Muscle of leg (tissue), 11 donors: Measurements from ENCODE around the gene FOXK1. TPM values are rescaled to one million over a fixed set of nuclear protein-coding genes. Genes with fewer than 3 reads are reported as not detected.

Experiments used
- DNase-seq: peaks from one replicate; pipeline ENCODE4 v3.0.0; 2013
- H3K27ac ChIP-seq: one replicate; pipeline ENCODE4 v1.5.1; 2013; ENCODE audit warnings: mild to moderate bottlenecking, low read length, control low read depth
- H3K27me3 ChIP-seq: one replicate; pipeline ENCODE4 v1.6.1; 2013; ENCODE audit warnings: low read length; ENCODE audit not compliant: control insufficient read depth, insufficient read depth
- H3K36me3 ChIP-seq: one replicate; pipeline ENCODE4 v1.6.1; 2013; ENCODE audit warnings: low read length; ENCODE audit not compliant: control insufficient read depth, insufficient read depth
- H3K4me1 ChIP-seq: one replicate; pipeline ENCODE4 v1.6.1; 2013; ENCODE audit warnings: low read length; ENCODE audit not compliant: control insufficient read depth, insufficient read depth
- H3K4me3 ChIP-seq: one replicate; pipeline ENCODE4 v1.5.1; 2013; ENCODE audit warnings: low read length, control low read depth
- H3K9me3 ChIP-seq: replicated peaks from 2 replicates; pipeline ENCODE4 v1.6.1; 2013; ENCODE audit warnings: low read depth, low read length; ENCODE audit not compliant: control insufficient read depth
- WGBS: methylation state at CpG from one replicate; pipeline ENCODE4 v1.1.5; 2013; ENCODE audit warnings: missing lambda C conversion rate; ENCODE audit not compliant: insufficient coverage; 5-methylcytosine and 5-hydroxymethylcytosine counted together
- polyA plus RNA-seq, 8 donors: library from polyadenylated mRNA; unstranded; fragments of 120-200 nt; gene quantifications; one replicate each; pipeline versions ENCODE4 v1.2.1 to v1.2.3, GENCODE V29; 2013; ENCODE audit warnings: inconsistent platforms in 1 of 8, low replicate concordance in 1 of 8; ENCODE audit not compliant: insufficient read length in 8 of 8, insufficient read depth in 1 of 8
- total RNA-seq: library from RNA; stranded (reverse); fragments of 120-200 nt; gene quantifications from one replicate; pipeline ENCODE4 v1.2.4, GENCODE V29; 2013

FOXK1 gene
- total and polyA plus RNA-seq, 9 donors, result 10.9 to 19.8 (median 18.2) TPM

DNA sequence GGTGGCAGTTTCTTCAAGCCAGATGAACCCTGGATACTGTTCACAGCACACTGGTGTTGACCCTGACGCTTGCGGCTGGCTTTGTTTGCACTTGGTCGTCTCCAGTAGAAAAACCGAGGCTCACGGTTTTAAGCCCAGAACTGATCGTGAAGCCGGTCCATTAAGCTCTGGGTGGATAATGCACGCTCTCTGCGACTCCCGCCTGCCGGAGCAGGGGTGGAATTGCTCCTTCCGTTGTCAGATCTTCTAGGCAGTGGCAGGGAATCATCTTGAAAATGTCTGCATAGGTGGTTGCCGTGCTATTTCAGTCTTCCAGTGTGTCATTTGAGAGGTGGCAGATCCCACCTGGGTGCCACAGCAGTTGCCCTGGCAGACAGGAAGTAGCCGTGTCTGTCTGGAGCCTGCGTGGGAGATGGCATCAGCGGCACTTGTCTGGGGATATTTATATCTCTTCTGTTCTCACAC lies 57.5 kb downstream of the FOXK1 start:
- Histone ChIP-seq H3K9me3 (no peaks in the 10 kb centered on the region), H3K4me1 (peaks cover 41% of the 10 kb centered on the region), H3K4me3 (peak overlapping the region; percentile 9), H3K27ac (peak overlapping the region; percentile 86), H3K27me3 (no peaks in the 10 kb centered on the region), H3K36me3 (peaks cover 29% of the 10 kb centered on the region)
- 47% methylated on average over 16 of the region's 16 CpGs for WGBS
- peak; percentile 65 for DNase-seq

DNA sequence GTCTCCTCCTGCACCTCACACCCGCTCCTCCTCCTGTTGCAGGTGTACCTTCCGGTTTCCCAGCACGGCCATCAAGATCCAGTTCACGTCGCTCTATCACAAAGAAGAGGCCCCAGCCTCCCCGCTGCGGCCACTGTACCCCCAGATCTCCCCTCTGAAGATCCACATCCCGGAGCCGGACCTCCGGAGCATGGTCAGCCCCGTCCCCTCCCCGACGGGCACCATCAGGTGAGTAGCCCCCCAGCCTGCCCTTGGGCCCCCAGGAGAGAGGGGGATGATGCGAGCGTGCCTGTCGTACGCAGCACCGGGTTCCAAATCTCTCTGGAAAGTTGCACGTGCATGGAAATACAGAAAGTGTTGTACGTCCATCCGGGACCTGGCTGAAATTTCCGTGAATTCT lies 58.7 kb downstream of the FOXK1 start:
- 72% methylated on average over 11 of the region's 22 CpGs for WGBS
- Histone ChIP-seq H3K4me1 (peaks cover 41% of the 10 kb centered on the region), H3K36me3 (peaks cover 29% of the 10 kb centered on the region), H3K4me3 (no peak overlapping the region), H3K27ac (no peak overlapping the region), H3K9me3 (no peaks in the 10 kb centered on the region), H3K27me3 (no peaks in the 10 kb centered on the region)
- no peak for DNase-seq

DNA sequence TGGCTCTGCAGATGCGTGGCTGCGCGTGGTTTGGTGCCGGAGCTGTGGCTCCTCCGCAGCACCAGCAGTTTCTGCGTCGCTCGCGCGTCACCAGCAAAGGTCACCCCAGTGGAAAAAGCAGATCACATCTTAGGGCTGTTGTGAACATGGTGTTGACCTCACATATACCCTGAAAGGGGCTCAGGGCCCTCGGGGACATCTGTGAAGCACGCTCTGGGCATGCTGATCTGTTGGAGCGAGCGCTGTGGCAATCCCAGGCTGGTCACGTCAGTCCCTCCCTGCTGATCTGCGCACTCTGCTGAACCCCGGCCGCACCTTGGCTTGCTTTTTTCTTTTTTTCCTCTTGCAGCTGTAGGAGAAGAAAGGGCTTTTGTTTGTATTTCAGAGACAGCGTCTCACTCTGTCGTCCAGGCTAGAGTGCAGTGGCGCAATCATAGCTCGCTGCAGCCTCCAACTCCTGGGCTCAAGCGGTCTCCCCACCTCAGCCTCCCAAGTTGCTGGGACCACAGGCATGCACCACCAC lies 60.0 kb downstream of the FOXK1 start:
- DNase-seq, result no peak
- Histone ChIP-seq H3K27me3 (no peaks in the 10 kb centered on the region), H3K36me3 (peaks cover 27% of the 10 kb centered on the region), H3K27ac (no peak overlapping the region), H3K9me3 (no peaks in the 10 kb centered on the region), H3K4me3 (no peak overlapping the region), H3K4me1 (peaks cover 50% of the 10 kb centered on the region)
- 93% methylated on average over 16 of the region's 23 CpGs for WGBS

DNA sequence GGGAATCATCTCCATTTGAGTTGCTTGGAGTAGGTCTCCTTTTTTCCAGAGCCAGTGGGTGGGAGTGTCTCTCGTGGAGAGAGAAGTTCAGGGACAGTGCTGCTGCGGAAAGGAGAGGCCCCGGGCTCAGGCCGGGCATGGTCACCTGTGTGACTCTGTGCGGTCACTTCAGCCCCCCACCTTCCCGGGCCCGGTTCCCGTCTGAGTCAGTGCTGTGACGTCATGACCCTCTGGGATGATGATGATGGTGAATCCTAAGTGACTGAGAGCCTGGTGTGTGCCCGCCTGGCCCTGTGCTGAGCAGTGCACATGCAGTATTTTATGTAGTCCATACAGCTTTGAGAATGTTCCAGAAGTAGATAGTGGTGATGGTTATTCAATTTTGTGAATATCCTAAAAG lies 60.8 kb downstream of the FOXK1 start:
- Histone ChIP-seq H3K4me3 (no peak overlapping the region), H3K27ac (no peak overlapping the region), H3K9me3 (no peaks in the 10 kb centered on the region), H3K36me3 (peaks cover 27% of the 10 kb centered on the region), H3K4me1 (peaks cover 54% of the 10 kb centered on the region), H3K27me3 (no peaks in the 10 kb centered on the region)
- WGBS, result 88% methylated on average over 6 of the region's 10 CpGs
- DNase-seq, result no peak

DNA sequence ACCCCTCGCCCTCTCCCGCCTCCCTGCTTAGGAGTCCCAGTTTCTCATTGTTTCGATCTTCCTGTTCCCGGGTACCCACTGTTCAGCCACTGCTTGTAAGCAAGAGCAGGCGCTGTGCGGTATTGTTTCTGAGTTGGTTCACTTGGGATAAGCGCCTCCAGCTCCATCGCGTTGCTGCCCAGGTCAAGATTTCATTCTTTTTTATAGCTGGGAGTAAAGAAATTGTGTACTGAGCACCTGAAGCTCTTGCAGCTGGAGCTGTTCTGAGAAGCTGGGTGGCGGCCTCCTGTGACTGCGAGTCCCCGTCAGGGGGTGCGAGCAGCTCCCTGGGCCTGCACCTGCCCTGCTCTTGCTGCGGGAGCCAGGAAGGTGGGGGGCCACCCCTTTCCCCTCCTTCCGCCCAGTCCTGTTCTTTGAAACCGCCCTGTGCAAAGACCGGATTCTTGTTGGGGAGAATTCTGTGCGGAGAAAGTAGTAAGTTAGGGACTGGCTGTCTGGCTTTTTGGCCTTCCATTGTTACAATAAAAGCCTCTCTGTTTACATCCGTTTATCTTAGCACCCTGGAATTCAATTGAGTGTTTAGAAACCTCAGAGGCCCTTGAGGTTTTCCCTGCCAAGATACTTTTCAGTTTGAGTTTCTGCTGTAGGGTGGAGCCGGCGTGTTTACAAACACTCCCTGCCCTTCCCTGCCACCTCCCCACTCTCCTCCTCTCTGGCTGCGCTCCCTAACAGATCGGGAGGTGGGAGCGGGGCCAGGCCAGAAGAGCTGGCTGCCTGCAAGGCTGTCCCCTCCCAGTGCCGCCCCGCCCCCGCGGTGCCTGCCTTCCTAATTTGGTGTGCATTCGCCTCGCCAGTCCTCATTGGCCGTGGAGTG lies 62.5 kb downstream of the FOXK1 start:
- Histone ChIP-seq H3K27me3 (no peaks in the 10 kb centered on the region), H3K36me3 (peaks cover 36% of the 10 kb centered on the region), H3K4me1 (peaks cover 46% of the 10 kb centered on the region), H3K27ac (peak overlapping the region; percentile 91), H3K4me3 (peak overlapping the region; percentile 25), H3K9me3 (no peaks in the 10 kb centered on the region)
- peak; percentile 99 for DNase-seq
- 12% methylated on average over 19 of the region's 31 CpGs for WGBS

DNA sequence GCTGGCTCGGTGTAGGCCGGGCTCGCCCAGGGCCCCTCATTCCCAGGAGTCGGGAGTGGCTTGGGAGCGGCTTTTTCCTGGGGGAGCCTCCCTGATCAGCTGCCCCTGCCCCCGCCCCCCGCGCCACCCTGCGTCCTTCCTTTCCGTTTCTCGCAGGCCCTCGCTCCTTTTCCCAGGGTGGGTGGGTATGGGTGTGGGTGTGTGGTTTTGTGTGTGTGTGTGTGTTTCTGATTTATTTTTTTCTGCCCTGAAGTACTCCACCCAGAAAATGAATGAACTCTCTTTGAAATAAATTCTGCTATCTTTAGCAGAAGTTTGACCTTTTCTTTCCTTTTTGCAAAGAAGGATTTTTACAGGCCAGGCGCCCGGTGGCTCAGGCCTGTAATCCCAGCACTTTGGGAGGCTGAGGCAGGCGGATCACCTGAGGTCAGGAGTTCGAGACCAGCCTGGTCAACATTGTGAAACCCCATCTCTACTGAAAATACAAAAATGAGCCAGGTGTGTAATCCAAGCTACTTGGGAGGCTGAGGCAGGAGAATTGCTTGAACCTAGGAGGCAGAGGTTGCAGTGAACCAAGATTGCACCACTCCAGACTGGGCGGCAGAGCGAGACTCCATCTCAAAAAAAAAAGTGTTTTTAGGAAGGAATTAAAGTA lies 63.3 kb downstream of the FOXK1 start:
- Histone ChIP-seq H3K4me1 (peaks cover 43% of the 10 kb centered on the region), H3K27ac (peak overlapping the region; percentile 91), H3K36me3 (peaks cover 42% of the 10 kb centered on the region), H3K4me3 (peak overlapping the region; percentile 25), H3K9me3 (no peaks in the 10 kb centered on the region), H3K27me3 (no peaks in the 10 kb centered on the region)
- no peak for DNase-seq
- WGBS, result 20% methylated on average over 5 of the region's 18 CpGs

GRCh38 chr7:4745971-4746919 lies 64.2 kb downstream of the FOXK1 start:
- 96% methylated on average over 4 of the region's 12 CpGs for WGBS
- Histone ChIP-seq H3K4me1 (peaks cover 43% of the 10 kb centered on the region), H3K27ac (peak overlapping the region; percentile 91), H3K9me3 (no peaks in the 10 kb centered on the region), H3K36me3 (peaks cover 41% of the 10 kb centered on the region), H3K27me3 (no peaks in the 10 kb centered on the region), H3K4me3 (peak overlapping the region; percentile 22)
- DNase-seq, result peak; percentile 82

DNA sequence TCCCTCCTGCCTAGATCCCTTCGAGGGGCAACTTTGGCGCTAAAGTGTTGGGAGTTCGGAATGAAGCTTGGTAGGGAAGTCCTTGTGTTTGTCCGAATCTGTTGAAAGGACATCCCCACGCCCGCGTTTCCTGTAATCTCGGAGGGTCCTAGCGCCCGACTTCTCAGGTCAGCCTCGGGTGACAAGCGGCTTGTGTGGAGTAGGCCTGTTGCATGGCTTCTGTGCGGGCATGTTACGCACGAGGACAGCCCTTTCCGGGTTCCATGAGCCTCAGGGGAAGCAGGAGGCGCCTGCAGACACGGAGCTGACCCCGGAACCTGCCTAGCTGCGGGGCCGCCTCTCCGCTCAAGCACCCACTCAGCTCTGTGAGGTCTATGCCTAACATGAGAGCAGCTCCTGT lies 64.9 kb downstream of the FOXK1 start:
- H3K4me1 ChIP-seq, result peaks cover 43% of the 10 kb centered on the region

GRCh38 chr7:4747746-4748145 lies 65.7 kb downstream of the FOXK1 start:
- Histone ChIP-seq H3K4me1 (peaks cover 43% of the 10 kb centered on the region), H3K9me3 (no peaks in the 10 kb centered on the region), H3K4me3 (no peak overlapping the region), H3K36me3 (peaks cover 35% of the 10 kb centered on the region), H3K27ac (peak overlapping the region; percentile 74), H3K27me3 (no peaks in the 10 kb centered on the region)
- no peak for DNase-seq
- WGBS, result 76% methylated on average over 10 of the region's 11 CpGs

More for the DNA sequence above, 64.9 kb downstream of the FOXK1 start:
- H3K27ac ChIP-seq, result peak overlapping the region; percentile 91
- 81% methylated on average over 20 of the region's 22 CpGs for WGBS
- no peak for DNase-seq
- H3K36me3 ChIP-seq, result peaks cover 35% of the 10 kb centered on the region
- no peak overlapping the region for H3K4me3 ChIP-seq
- H3K9me3 ChIP-seq, result no peaks in the 10 kb centered on the region
- H3K27me3 ChIP-seq, result no peaks in the 10 kb centered on the region
